B cell (primary cell): ENCODE results near the gene STX8. TPM values are rescaled to one million over a fixed set of nuclear protein-coding genes. Genes with fewer than 3 reads are reported as not detected.

ENCODE experiments used
- ATAC-seq: fragments of 200-7000 bp; cut with Tn5 transposase; one replicate; pipeline ENCODE4 v1.10.0; 2021; ENCODE audit warnings: low read depth, mild to moderate bottlenecking, moderate number of reproducible peaks, moderate library complexity
- CTCF ChIA-PET: fragments of 350-600 bp; sonication (Branson Sonifier 250); formaldehyde crosslinking; loops from one replicate; lab custom pipeline; 2021; ENCODE audit warnings: antibody characterized with exemption, inconsistent platforms; lab: Charles Lee
- POLR2A ChIA-PET: fragments of 350-600 bp; sonication (Branson Sonifier 250); formaldehyde crosslinking; loops from one replicate; lab custom pipeline; 2021; ENCODE audit warnings: antibody characterized with exemption; lab: Charles Lee
- DNase-seq: peaks from one replicate; pipeline ENCODE4 v3.0.0; 2013
- H2AFZ ChIP-seq: 2 replicates; pipeline ENCODE4 v1.6.1; 2012; ENCODE audit warnings: mild to moderate bottlenecking, low read depth, low read length; ENCODE audit not compliant: insufficient read depth, poor library complexity, severe bottlenecking
- H3K27ac ChIP-seq, 2 donors: 1 replicate in 1 of 2; 2 replicates in 1 of 2; pipeline ENCODE4 v1.5.1; 2012 to 2013; ENCODE audit warnings: low read length in 2 of 2, mild to moderate bottlenecking in 2 of 2, moderate library complexity in 1 of 2
- H3K27me3 ChIP-seq, 4 experiments: fragments of 200-600 bp in 1 of 4; sonication (generic) in 1 of 4; replicated peaks in 1 of 4; 1 replicate in 2 of 4; 2 replicates in 2 of 4; pipeline versions ENCODE4 v1.6.1 to v1.7.0; 2013 to 2016; ENCODE audit warnings: low read length in 3 of 4, mild to moderate bottlenecking in 2 of 4, mixed read lengths in 1 of 4, moderate library complexity in 1 of 4; ENCODE audit not compliant: insufficient read depth in 4 of 4, control insufficient read depth in 3 of 4; ENCODE audit errors: control extremely low read depth in 1 of 4
- H3K36me3 ChIP-seq, 2 experiments: replicated peaks in 1 of 2; 1 replicate in 1 of 2; 2 replicates in 1 of 2; pipeline versions ENCODE4 v1.6.1 to v1.7.1; 2013; ENCODE audit warnings: low read length in 1 of 2; ENCODE audit not compliant: insufficient read depth in 2 of 2, control insufficient read depth in 1 of 2; ENCODE audit errors: control extremely low read depth in 1 of 2, extremely low read depth in 1 of 2
- H3K4me1 ChIP-seq, 2 donors: fragments of 200-600 bp in 1 of 2; sonication (generic) in 1 of 2; 1 replicate in 1 of 2; 2 replicates in 1 of 2; pipeline versions ENCODE4 v1.5.1 to v1.6.1; 2013 to 2017; ENCODE audit warnings: low read length in 2 of 2; ENCODE audit not compliant: control insufficient read depth in 2 of 2, insufficient read depth in 2 of 2
- H3K4me2 ChIP-seq: replicated peaks from 2 replicates; pipeline ENCODE3; 2012; ENCODE audit warnings: mild to moderate bottlenecking, low read depth, low read length; ENCODE audit not compliant: poor library complexity, severe bottlenecking
- H3K4me3 ChIP-seq, 5 experiments: fragments of 200-600 bp in 1 of 5; sonication (generic) in 1 of 5; 1 replicate in 3 of 5; 2 replicates in 2 of 5; pipeline versions ENCODE4 v1.5.1 to v1.7.0; 2011 to 2016; ENCODE audit warnings: low read length in 4 of 5, mild to moderate bottlenecking in 4 of 5, low read depth in 2 of 5, control low read depth in 1 of 5, moderate library complexity in 1 of 5; ENCODE audit not compliant: insufficient read depth in 1 of 5; ENCODE audit errors: control extremely low read depth in 1 of 5, extremely low read depth in 1 of 5
- H3K79me2 ChIP-seq: fragments of 200-600 bp; sonication (generic); one replicate; pipeline ENCODE4 v1.6.0; 2016; ENCODE audit warnings: low read length; ENCODE audit not compliant: control insufficient read depth, insufficient read depth
- H3K9ac ChIP-seq: fragments of 200-600 bp; sonication (generic); 2 replicates; pipeline ENCODE4 v1.6.1; 2017; ENCODE audit warnings: mild to moderate bottlenecking, low read length, moderate library complexity
- H3K9me3 ChIP-seq, 3 donors: one replicate each; pipeline versions ENCODE4 v1.6.1 to v1.7.1; 2013; ENCODE audit warnings: low read length in 2 of 3; ENCODE audit not compliant: control insufficient read depth in 2 of 3, insufficient read depth in 1 of 3; ENCODE audit errors: control extremely low read depth in 1 of 3
- H4K20me1 ChIP-seq: 2 replicates; pipeline ENCODE4 v1.6.0; 2012; ENCODE audit warnings: mild to moderate bottlenecking, low read length; ENCODE audit not compliant: insufficient read depth, control insufficient read depth, poor library complexity, severe bottlenecking
- H3K27ac Mint-ChIP-seq: one replicate; pipeline ENCODE4 v1.8.0; 2021; ENCODE audit warnings: mixed read lengths
- H3K27me3 Mint-ChIP-seq: one replicate; pipeline ENCODE4 v1.8.0; 2021; ENCODE audit warnings: mixed read lengths
- H3K4me1 Mint-ChIP-seq: one replicate; pipeline ENCODE4 v1.8.0; 2021; ENCODE audit warnings: mixed read lengths
- H3K4me3 Mint-ChIP-seq: one replicate; pipeline ENCODE4 v1.8.0; 2021; ENCODE audit warnings: mixed read lengths
- H3K9me3 Mint-ChIP-seq: one replicate; pipeline ENCODE4 v1.8.0; 2022; ENCODE audit warnings: mixed read lengths; ENCODE audit not compliant: insufficient read depth
- CTCF ChIP-seq: fragments of 200-600 bp; IDR thresholded peaks from one replicate; pipeline ENCODE4 v1.8.0; 2022; ENCODE audit warnings: antibody characterized with exemption, mild to moderate bottlenecking
- EZH2 ChIP-seq: IDR thresholded peaks from 2 replicates; pipeline ENCODE4 v1.6.1; 2012; ENCODE audit warnings: borderline replicate concordance, low read depth, mild to moderate bottlenecking, moderate library complexity, low read length; ENCODE audit not compliant: insufficient read depth, poor library complexity, severe bottlenecking
- WGBS: methylation state at CpG from one replicate; pipeline ENCODE4 v1.1.5; 2013; ENCODE audit warnings: missing lambda C conversion rate; ENCODE audit not compliant: insufficient coverage; 5-methylcytosine and 5-hydroxymethylcytosine counted together
- intact Hi-C: fragments of 100-400 bp; cut with micrococcal nuclease; formaldehyde crosslinking; loops from one replicate; pipeline ENCODE4 v1.10.0; 2022
- polyA plus RNA-seq: library from polyadenylated mRNA; depleted of rRNA; stranded (reverse); fragments of >200 nt; gene quantifications from 2 replicates; pipeline ENCODE4 v1.2.3, GENCODE V29; 2012
- total RNA-seq, 2 donors: library from RNA; stranded (reverse); fragments of 120-200 nt in 1 of 2; gene quantifications; 1 replicate in 1 of 2; 2 replicates in 1 of 2; pipeline versions ENCODE4 v1.2.3 to v1.2.4, GENCODE V29; 2013 to 2022

STX8 gene
- total and polyA plus RNA-seq, 2 donors (not counting 1 experiment from before 2014, with no cell fraction given): 35.8 to 61.5 TPM

DNA sequence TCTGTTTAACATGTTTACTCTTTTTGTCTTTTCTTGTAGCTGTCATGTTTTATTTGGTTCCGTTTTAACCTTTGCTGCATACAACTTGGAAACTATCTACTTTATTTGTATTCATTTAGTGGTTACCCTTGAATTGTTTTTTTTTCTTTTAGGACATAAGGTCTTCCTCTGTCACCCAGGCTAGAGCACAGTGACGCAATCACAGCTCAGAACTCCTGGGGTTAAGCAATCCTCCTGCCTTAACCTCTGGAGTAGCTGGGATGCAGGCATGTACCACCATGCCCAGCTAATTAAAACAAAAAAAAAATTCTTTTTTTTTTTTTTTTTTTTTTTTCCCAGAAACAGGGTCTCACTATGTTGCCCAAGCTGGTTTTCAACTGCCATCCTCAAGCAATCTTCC is 39.9 kb upstream of the STX8 start:
- no peak overlapping the region for H3K4me3 ChIP-seq
- no peaks in the 10 kb centered on the region for H3K4me1 ChIP-seq
- H3K79me2 ChIP-seq: no peaks in the 10 kb centered on the region
- intact Hi-C loops: no loop called here
- no peaks in the 10 kb centered on the region for H3K27me3 ChIP-seq
- H3K27ac Mint-ChIP-seq: no peak overlapping the region
- H3K4me2 ChIP-seq: no peak overlapping the region
- WGBS: no CpG with 5 or more reads among the region's 2 CpGs
- ChIA-PET POLR2A (no interaction called here), CTCF (interaction anchor here (0.7 kb wide), 1 partner anchor 10 kb away, joined by 3 read pairs; no protein-coding TSS in a partner anchor)
- H2AFZ ChIP-seq: no peak overlapping the region
- H3K27me3 Mint-ChIP-seq: peaks cover 9% of the 10 kb centered on the region
- no peak overlapping the region for H3K9ac ChIP-seq
- no peaks in the 10 kb centered on the region for H4K20me1 ChIP-seq
- H3K27ac ChIP-seq: no peak overlapping the region
- no peak overlapping the region for H3K4me3 Mint-ChIP-seq
- H3K9me3 ChIP-seq: peaks cover 0 to 3% (median 0%) of the 10 kb centered on the region in 3 donors
- TF ChIP-seq CTCF (no peak), EZH2 (no peak)
- H3K4me1 Mint-ChIP-seq: no peaks in the 10 kb centered on the region
- no peaks in the 10 kb centered on the region for H3K9me3 Mint-ChIP-seq
- DNase-seq (no peak), ATAC-seq (no peak)
- no peaks in the 10 kb centered on the region for H3K36me3 ChIP-seq

DNA sequence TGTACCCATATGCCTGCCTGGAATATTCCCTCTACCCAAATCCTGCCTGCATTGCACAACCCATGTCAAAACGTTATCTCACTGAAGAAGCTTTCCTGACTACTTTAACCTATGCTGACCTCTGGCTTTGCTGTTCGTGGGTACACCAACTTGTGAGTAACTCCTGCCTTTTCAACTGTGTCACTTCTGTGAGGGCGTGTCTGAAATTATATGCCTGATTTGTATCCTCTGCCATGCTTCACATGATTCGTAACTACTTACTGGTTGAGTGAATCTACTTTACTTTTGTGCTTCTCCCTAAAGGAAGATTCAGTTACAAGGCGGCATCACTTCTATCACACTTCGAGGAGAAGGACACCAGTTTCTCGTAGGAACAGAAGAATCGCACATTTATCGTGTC is 36.4 kb upstream of the STX8 start:
- WGBS: 67% methylated on average over 7 of the region's 9 CpGs
- no peaks in the 10 kb centered on the region for H3K36me3 ChIP-seq
- CTCF ChIA-PET: no interaction called here
- DNase-seq: no peak
- no peaks in the 10 kb centered on the region for H3K79me2 ChIP-seq
- H2AFZ ChIP-seq: no peak overlapping the region
- Mint-ChIP-seq H3K4me3 (no peak overlapping the region), H3K27me3 (peaks cover 9% of the 10 kb centered on the region), H3K27ac (no peak overlapping the region), H3K9me3 (no peaks in the 10 kb centered on the region), H3K4me1 (no peaks in the 10 kb centered on the region)
- H3K27me3 ChIP-seq: no peaks in the 10 kb centered on the region
- no peaks in the 10 kb centered on the region for H3K4me1 ChIP-seq
- intact Hi-C loops: no loop called here
- POLR2A ChIA-PET: no interaction called here
- no peak overlapping the region for H3K4me3 ChIP-seq
- no peak overlapping the region for H3K9ac ChIP-seq
- peaks cover 0 to 3% (median 0%) of the 10 kb centered on the region in 3 donors for H3K9me3 ChIP-seq
- no peak for TF ChIP-seq CTCF
- no peak for TF ChIP-seq EZH2
- no peak for ATAC-seq
- H4K20me1 ChIP-seq: no peaks in the 10 kb centered on the region
- H3K4me2 ChIP-seq: no peak overlapping the region
- no peak overlapping the region for H3K27ac ChIP-seq
